CD8-positive, alpha-beta memory T cell (primary cell): ENCODE measurements around the gene GSC. TPM values are rescaled to one million over a fixed set of nuclear protein-coding genes. Genes with fewer than 3 reads are reported as not detected.
"Not testable (repeated sequence)": the region's sequence is repeated elsewhere in the genome, so short reads cannot be mapped to it uniquely, and the experiment has no call there.

Experiments used
- CTCF ChIA-PET: fragments of 350-600 bp; sonication (Branson Sonifier 250); formaldehyde crosslinking; loops from one replicate; lab custom pipeline; 2021; ENCODE audit warnings: antibody characterized with exemption; lab: Charles Lee
- POLR2A ChIA-PET: fragments of 350-600 bp; sonication (Branson Sonifier 250); formaldehyde crosslinking; loops from one replicate; lab custom pipeline; 2021; ENCODE audit warnings: antibody characterized with exemption; lab: Charles Lee
- DNase-seq, 5 donors: peaks; one replicate each; pipeline versions ENCODE4 v3.0.0 to v3.0.0-alpha.2; 2020 to 2022; ENCODE audit warnings: mixed read lengths in 1 of 5
- H3K27ac ChIP-seq: one replicate; pipeline ENCODE4 v1.7.0; 2013; ENCODE audit warnings: low read depth, mild to moderate bottlenecking, low read length, moderate library complexity
- H3K27me3 ChIP-seq: 2 replicates; pipeline ENCODE4 v1.7.0; 2013; ENCODE audit warnings: low read length, mild to moderate bottlenecking; ENCODE audit not compliant: insufficient read depth, poor library complexity, severe bottlenecking
- H3K36me3 ChIP-seq: 2 replicates; pipeline ENCODE4 v1.7.0; 2013; ENCODE audit warnings: mild to moderate bottlenecking, low read length, moderate library complexity; ENCODE audit not compliant: insufficient read depth
- H3K4me1 ChIP-seq: 2 replicates; pipeline ENCODE4 v1.7.0; 2013; ENCODE audit warnings: mild to moderate bottlenecking, low read length, moderate library complexity; ENCODE audit not compliant: insufficient read depth
- H3K4me3 ChIP-seq: 2 replicates; pipeline ENCODE4 v1.7.0; 2013; ENCODE audit warnings: mild to moderate bottlenecking, low read length
- H3K9me3 ChIP-seq: 2 replicates; pipeline ENCODE4 v1.7.0; 2013; ENCODE audit warnings: mild to moderate bottlenecking, low read length
- H3K27ac Mint-ChIP-seq, 8 donors: one replicate each; pipeline ENCODE4 v1.8.0; 2020 to 2021; ENCODE audit warnings: mixed read lengths in 8 of 8, mild to moderate bottlenecking in 6 of 8, inconsistent platforms in 3 of 8, moderate library complexity in 3 of 8
- H3K27me3 Mint-ChIP-seq, 2 donors: one replicate each; pipeline ENCODE4 v1.8.0; 2020 to 2021; ENCODE audit warnings: mixed read lengths in 2 of 2, mild to moderate bottlenecking in 1 of 2, moderate library complexity in 1 of 2
- H3K36me3 Mint-ChIP-seq, 3 donors: one replicate each; pipeline ENCODE4 v1.8.0; 2020 to 2021; ENCODE audit warnings: mixed read lengths in 3 of 3, inconsistent platforms in 1 of 3, mild to moderate bottlenecking in 1 of 3
- H3K4me1 Mint-ChIP-seq, 3 donors: one replicate each; pipeline ENCODE4 v1.8.0; 2020 to 2021; ENCODE audit warnings: mixed read lengths in 3 of 3, inconsistent platforms in 1 of 3, mild to moderate bottlenecking in 1 of 3
- H3K4me3 Mint-ChIP-seq, 7 donors: one replicate each; pipeline ENCODE4 v1.8.0; 2020 to 2021; ENCODE audit warnings: mixed read lengths in 7 of 7, mild to moderate bottlenecking in 6 of 7, moderate library complexity in 4 of 7, inconsistent platforms in 2 of 7
- H3K9me3 Mint-ChIP-seq, 5 donors: one replicate each; pipeline ENCODE4 v1.8.0; 2020 to 2022; ENCODE audit warnings: mixed read lengths in 5 of 5, mild to moderate bottlenecking in 3 of 5, moderate library complexity in 2 of 5, inconsistent platforms in 1 of 5
- polyA plus RNA-seq: library from polyadenylated mRNA; unstranded; fragments of 300-500 nt; fragmentation: Illumina TruSeq; gene quantifications from one replicate; pipeline ENCODE4 v1.2.3, GENCODE V29; 2021
- total RNA-seq, 2 experiments: library from RNA; stranded (reverse); gene quantifications; one replicate each; pipeline ENCODE4 v1.2.3, GENCODE V29; 2021

GSC gene
- total and polyA plus RNA-seq, 3 experiments from 2014 or later, result 0.51 TPM; not detected in 2

- H3K4me3 ChIP-seq, H3K36me3 ChIP-seq, H3K27ac ChIP-seq, H3K9me3 ChIP-seq, H3K4me3 Mint-ChIP-seq, H3K4me1 Mint-ChIP-seq, H3K36me3 Mint-ChIP-seq, H3K27me3 ChIP-seq, POLR2A ChIA-PET, H3K4me1 ChIP-seq, CTCF ChIA-PET, DNase-seq, H3K9me3 Mint-ChIP-seq: not testable (repeated sequence)
- H3K27ac Mint-ChIP-seq, result peak overlapping the region in 1 of 8 donors; percentile 63
- H3K27me3 Mint-ChIP-seq, result peaks cover 0 to 20% of the 10 kb centered on the region in 2 donors
Observed at GRCh38 chr14:94726649-94727048, 43.3 kb downstream of the GSC start.

DNA sequence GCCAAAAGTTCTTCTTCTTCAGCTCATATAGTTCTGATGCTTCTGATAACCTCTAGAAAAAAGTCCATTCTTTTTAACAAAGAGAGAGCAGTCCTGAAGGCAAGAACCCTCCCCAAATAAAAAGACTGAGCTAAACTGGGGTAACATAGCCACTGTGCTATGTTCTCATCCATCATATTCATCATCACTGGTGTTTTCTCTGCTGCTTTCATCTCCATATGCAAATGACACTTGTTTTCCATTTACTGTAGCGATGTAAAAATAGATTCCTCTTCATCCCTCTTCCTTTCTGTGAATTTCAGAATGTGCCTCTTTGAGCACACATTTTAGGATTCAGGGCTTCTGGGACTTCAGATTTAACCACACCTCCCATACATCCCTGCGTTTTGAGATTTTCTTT lies 44.9 kb downstream of the GSC start:
- Mint-ChIP-seq H3K4me1 (no peaks in the 10 kb centered on the region), H3K27me3 (peaks cover 1 to 20% of the 10 kb centered on the region in 2 donors), H3K27ac (no peak overlapping the region), H3K4me3 (no peak overlapping the region), H3K9me3 (no peaks in the 10 kb centered on the region), H3K36me3 (no peaks in the 10 kb centered on the region)
- H3K4me1 ChIP-seq, result no peaks in the 10 kb centered on the region
- no peaks in the 10 kb centered on the region for H3K27me3 ChIP-seq
- no peak overlapping the region for H3K4me3 ChIP-seq
- no peak overlapping the region for H3K27ac ChIP-seq
- no peaks in the 10 kb centered on the region for H3K9me3 ChIP-seq
- CTCF ChIA-PET, result no interaction called here
- no peak for DNase-seq
- H3K36me3 ChIP-seq, result no peaks in the 10 kb centered on the region
- POLR2A ChIA-PET, result no interaction called here

DNA sequence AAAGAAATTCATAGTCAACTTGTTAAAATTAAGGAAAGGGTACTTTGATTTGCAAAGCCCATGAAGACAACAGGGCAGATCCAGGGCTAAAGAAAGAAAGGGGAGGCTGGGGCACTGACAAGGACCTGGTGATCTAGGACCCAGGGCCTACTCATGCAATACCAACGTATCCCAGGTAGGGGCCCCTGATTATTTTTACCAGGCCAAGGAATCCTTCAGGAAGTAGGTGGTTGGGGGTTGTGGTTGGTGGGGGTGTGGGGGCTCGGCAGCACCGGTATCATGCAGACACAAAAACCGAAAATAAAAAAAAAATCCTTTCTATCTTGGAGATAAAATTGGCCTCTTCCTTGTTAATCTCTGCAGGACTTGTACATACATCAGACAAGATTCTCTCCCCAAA lies 47.5 kb downstream of the GSC start:
- no peaks in the 10 kb centered on the region for H3K9me3 ChIP-seq
- H3K36me3 Mint-ChIP-seq, result no peaks in the 10 kb centered on the region
- H3K9me3 Mint-ChIP-seq, result no peaks in the 10 kb centered on the region
- ChIA-PET POLR2A (no interaction called here), CTCF (no interaction called here)
- H3K4me1 ChIP-seq, result no peaks in the 10 kb centered on the region
- H3K27me3 ChIP-seq, result no peaks in the 10 kb centered on the region
- H3K27me3 Mint-ChIP-seq, result peaks cover 1 to 16% of the 10 kb centered on the region in 2 donors
- H3K36me3 ChIP-seq, result no peaks in the 10 kb centered on the region
- H3K27ac ChIP-seq, result no peak overlapping the region
- H3K27ac Mint-ChIP-seq, result no peak overlapping the region
- no peak for DNase-seq
- H3K4me3 Mint-ChIP-seq, result no peak overlapping the region
- no peaks in the 10 kb centered on the region for H3K4me1 Mint-ChIP-seq
- no peak overlapping the region for H3K4me3 ChIP-seq

Other genes with a start within 250 kb of the GSC start
- gene SERPINA4, start 208.7 kb downstream of the GSC start, total RNA-seq, result not detected
- gene SERPINA4, start 208.7 kb downstream of the GSC start, polyA plus RNA-seq, result not detected
- not detected for gene SERPINA5, start 188.7 kb downstream of the GSC start, total RNA-seq
- gene SERPINA5, start 188.7 kb downstream of the GSC start, polyA plus RNA-seq, result not detected
- gene SERPINA3, start 157.7 kb downstream of the GSC start, total RNA-seq, result not detected
- not detected for gene SERPINA3, start 157.7 kb downstream of the GSC start, polyA plus RNA-seq